ENCODE data around the gene PSMB9. TPM values are rescaled to one million over a fixed set of nuclear protein-coding genes. Genes with fewer than 3 reads are reported as not detected.

PSMB9 gene
- total RNA-seq, 1 donor from 2014 or later: 0.72 TPM

GRCh38 chr6:32839356-32839755 lies 14.6 kb upstream of the PSMB9 start:
- no peak for DNase-seq (ENCODE audit: low spot score)

GRCh38 chr6:32840604-32841246 lies 13.3 kb upstream of the PSMB9 start:
- no peak for DNase-seq (ENCODE audit: low spot score)

DNA sequence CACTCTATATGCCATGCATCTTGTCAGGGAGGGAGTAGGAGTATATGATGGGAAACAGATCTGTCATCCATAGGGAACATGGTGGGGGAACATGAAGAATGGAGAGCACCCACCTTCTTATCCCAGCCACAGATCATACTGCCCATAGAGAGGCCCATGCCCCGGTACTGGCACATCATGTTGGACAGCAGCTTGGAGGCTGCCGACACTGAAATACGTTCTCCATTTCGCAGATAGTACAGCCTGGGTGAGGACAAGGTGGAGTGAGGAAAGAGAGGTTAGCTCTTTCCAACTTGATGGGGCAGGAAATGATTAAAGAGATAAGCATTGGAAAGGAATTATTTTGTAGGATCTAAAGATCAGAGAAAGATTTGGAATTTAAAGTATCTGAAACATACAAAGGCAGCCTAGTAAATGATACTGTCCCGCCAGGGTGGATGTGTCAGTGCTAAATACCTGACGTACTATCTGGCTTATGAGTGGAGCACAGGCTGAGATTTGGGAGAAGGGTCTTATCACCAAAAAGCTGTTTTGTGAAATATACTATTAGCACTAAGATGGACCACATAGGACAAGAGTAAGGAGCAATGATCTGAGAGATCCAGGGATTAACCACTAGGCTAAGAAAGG lies 11.9 kb upstream of the PSMB9 start:
- no peak for DNase-seq (ENCODE audit: low spot score)

DNA sequence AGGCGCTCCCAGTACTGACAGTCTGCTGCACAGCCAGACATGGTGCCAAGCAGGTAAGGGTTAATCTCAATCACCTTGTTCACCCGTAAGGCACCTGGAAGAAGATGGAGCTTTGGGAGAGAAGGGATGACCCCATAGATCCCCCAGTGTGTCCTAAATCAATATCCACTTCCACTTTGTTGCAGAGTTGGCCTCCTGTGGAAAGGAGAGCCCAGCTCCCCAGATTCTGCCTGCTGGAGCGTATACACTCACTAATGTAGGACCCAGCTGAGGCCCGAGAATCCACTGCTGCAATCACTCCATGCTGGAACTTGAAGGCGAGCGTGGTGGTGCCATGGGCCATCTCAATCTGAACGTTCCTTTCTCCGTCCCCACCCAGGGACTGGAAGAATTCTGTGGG lies 11.3 kb upstream of the PSMB9 start:
- no peak for DNase-seq (ENCODE audit: low spot score)

DNA sequence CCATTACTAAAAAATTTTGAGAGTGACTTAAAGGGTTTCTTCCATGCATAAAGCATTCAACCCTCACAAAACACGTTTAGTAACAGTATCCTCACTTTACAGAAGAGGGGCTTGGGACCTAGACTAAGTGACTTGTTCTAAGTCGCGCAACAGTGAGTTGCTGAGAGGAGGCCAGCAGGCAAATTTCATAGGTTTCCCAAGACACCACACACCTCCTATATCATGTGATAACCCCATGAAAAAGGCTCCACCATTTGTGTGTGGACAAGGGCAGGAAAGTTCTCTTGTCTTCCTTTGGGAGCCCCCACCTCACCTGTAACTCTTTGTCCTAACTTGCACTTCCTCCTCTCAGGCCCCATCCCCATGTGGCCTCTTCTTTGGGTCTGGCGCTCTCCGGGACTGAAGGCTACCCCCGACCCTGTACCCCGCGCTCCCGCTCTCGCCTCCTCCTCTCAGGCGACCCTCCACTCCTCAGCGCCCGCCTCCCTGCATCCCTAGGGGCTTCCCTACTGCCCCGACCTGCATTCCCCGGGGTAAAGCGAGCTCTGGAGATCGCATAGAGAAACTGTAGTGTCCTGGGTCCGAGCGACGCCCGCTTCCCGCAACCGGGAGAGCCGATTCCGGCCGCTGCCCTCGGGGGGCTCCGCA lies 10.5 kb upstream of the PSMB9 start:
- DNase-seq (ENCODE audit: low spot score): no peak

DNA sequence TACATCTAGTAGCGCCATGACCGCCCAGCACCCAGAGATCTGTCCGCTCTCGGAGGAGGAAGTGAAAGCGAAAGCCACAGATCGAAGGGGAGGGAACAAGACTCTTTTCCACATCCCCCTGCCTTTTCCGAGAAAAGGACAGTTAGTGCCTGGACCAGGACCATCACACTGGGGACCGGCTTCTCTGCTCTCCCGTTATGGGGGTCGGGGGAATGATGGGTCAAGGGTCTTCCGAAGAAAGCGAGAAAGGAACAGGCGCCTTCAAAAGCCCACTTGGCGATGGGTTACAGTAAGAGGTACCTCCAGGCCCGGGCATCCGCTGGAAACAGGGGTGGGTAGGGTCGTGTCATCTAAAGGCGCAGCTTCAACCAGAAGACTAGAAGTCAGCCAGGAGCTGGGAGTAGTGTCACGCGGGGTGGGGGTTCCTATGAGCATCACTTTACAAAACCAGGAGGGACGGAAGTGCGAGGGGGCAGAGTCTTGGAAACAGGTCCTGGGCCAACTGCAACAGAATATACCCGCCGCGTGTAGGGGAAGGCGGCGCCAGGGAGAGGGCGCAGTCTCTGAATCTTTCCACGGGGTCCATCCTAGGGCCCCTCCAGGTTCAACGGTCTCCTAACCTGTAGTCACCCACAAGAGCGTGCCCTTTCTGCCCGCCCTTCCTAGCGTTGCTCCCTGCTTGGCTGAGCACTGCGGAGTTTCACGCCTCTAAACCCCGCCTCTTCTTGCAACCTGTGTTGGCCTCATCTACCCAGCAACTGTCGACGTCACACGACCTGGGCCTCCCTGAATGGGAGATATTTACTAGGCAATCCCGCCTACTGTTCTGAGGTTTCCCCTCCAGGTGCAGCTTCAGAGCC lies 9.8 kb upstream of the PSMB9 start, which contains the start of gene PSMB8:
PSMB8 (minus strand) TSS at position 69 of the 860 bp plus-strand sequence; CDS start at position 18, 51 bp downstream.
- peak; percentile 97 for DNase-seq (ENCODE audit: low spot score)

DNA sequence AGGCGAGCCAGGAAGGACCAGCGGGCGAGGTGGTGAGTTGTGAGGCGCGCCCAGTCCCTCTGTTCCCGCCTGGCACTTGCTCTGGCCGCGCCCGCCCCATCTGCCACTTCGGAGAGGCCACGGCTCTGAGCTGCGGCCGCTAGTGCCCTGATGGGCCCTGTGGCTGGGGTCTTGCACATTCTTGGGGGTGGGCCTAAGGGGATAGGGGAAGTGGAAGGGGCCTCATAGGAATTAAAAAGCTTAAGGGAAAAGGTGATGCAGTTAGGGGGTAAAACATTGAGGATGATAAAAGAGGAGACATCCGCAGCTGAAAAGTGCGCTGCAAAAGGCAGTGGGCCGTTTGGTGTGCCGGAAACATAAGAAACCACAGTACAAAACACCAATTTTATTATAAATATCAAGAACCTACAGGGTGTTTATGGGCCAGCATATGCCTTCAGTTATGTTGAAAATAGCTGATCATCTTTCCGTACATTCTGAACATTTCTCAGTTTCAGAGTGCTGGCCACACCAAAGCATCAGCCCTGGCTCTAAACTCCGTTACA lies 9.1 kb upstream of the PSMB9 start:
- DNase-seq (ENCODE audit: low spot score): no peak

DNA sequence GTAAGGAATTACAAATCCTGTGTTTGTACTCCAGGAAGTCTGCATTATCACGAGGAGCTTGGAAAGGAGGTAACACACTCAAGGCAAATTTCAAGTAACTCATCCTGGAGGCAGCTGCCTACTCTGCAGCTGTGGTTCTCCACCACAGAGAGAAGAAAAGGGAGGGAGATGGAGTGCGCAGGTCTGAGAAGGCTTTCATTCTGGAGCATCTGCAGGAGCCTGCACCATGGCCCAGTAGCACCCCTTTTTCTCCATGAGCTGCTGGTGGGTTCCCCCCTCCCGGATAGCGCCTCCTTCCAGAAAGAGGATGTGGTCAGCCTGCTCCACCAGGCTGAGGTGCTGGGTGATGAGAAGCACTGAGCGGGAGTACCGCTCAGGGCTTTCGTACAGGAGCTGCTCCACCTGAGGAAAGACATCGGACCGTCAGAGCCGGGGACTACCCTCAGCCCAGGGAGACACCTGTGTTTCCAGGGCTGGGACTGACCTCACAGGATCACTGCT lies 8.6 kb upstream of the PSMB9 start:
- no peak for DNase-seq (ENCODE audit: low spot score)

- DNase-seq (ENCODE audit: low spot score): no peak
Observed at GRCh38 chr6:32847004-32847403, 7.0 kb upstream of the PSMB9 start.

DNA sequence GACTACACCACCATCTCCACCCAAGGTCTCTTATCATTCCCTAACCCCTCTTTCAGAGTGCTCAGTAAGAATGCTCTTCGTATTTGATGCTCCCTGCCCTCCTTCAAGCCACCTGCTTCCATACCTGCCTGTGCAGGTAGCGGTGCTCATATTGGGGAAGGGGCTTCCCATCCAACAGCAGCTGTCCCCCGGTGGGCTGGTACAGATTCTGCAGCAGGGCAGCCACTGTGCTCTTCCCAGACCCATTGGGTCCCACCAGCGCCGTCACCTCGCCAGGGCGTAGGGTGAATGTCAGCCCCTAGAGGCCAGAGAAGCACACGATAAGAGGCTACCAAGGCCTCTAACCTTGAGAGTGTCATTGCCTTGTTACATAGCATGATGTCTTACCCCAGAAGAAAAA lies 6.2 kb upstream of the PSMB9 start:
- DNase-seq (ENCODE audit: low spot score): no peak

- no peak for DNase-seq (ENCODE audit: low spot score)
Observed at GRCh38 chr6:32849126-32849525, 4.9 kb upstream of the PSMB9 start.

GRCh38 chr6:32851025-32851424 lies 3.0 kb upstream of the PSMB9 start:
- DNase-seq (ENCODE audit: low spot score): no peak

GRCh38 chr6:32852018-32852843 lies 1.8 kb upstream of the PSMB9 start:
- DNase-seq (ENCODE audit: low spot score): no peak

- peak; percentile 38 for DNase-seq (ENCODE audit: low spot score)
Observed at GRCh38 chr6:32852844-32853540, 1.0 kb upstream of the PSMB9 start.

GRCh38 chr6:32854376-32855178 lies 585 bp downstream of the PSMB9 start:
- DNase-seq (ENCODE audit: low spot score): no peak

- DNase-seq (ENCODE audit: low spot score): no peak
Observed at GRCh38 chr6:32855467-32856174, 1.6 kb downstream of the PSMB9 start.

- DNase-seq (ENCODE audit: low spot score): no peak
Observed at GRCh38 chr6:32857156-32857891, 3.3 kb downstream of the PSMB9 start.

DNA sequence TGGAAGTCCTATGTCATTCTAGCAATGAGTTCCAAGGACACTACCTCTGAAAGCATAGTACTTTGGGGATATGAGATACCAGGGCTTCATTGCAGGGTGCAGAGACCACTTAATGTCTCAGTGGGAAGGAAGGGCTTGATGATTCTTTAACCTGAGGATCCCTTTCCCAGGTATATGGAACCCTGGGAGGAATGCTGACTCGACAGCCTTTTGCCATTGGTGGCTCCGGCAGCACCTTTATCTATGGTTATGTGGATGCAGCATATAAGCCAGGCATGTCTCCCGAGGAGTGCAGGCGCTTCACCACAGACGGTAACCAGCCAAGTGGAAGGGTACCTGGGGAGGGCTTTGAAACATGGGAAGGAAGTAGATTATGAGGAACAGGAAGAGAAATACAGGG lies 4.2 kb downstream of the PSMB9 start:
- DNase-seq (ENCODE audit: low spot score): no peak

All from umbilical cord (tissue), 2 donors.